A673 (cell line): Measurements from ENCODE around the gene LIG3. TPM values are rescaled to one million over a fixed set of nuclear protein-coding genes. Genes with fewer than 3 reads are reported as not detected.
A peak's percentile ranks its signal among the peaks of the same experiment; 100 is the strongest.

Experiments
- BruUV-seq: library from RNA; stranded (reverse); fragments of 400-500 nt; replicated peaks from 2 replicates; lab custom pipeline; 2021; lab: Mats Ljungman, UMichigan
- CTCF ChIA-PET: fragments of 300-600 bp; sonication (Branson Sonifier 250); formaldehyde crosslinking; loops from one replicate; lab custom pipeline; 2022; ENCODE audit warnings: antibody characterized with exemption; lab: Charles Lee
- POLR2A ChIA-PET: fragments of 300-600 bp; sonication (Branson Sonifier 250); formaldehyde crosslinking; loops from one replicate; lab custom pipeline; 2022; ENCODE audit warnings: antibody characterized with exemption; ENCODE audit not compliant: low non-redundant PET; lab: Charles Lee
- DNase-seq: peaks from one replicate; pipeline ENCODE4 v3.0.0-alpha.2; 2015; ENCODE audit warnings: low spot score
- H3K27ac ChIP-seq: fragments of 200-600 bp; sonication (generic); 2 replicates; pipeline ENCODE4 v1.5.1; 2016; ENCODE audit warnings: mixed run types, low read depth, mild to moderate bottlenecking, mixed read lengths, antibody characterized with exemption, low read length; ENCODE audit not compliant: poor library complexity, severe bottlenecking
- H3K27me3 ChIP-seq: fragments of 200-600 bp; sonication (generic); replicated peaks from 2 replicates; pipeline ENCODE4 v1.6.1; 2017; ENCODE audit warnings: mixed run types, low read depth, mild to moderate bottlenecking, mixed read lengths, antibody characterized with exemption, low read length; ENCODE audit not compliant: insufficient read depth, poor library complexity
- H3K36me3 ChIP-seq: fragments of 200-600 bp; sonication (generic); 2 replicates; pipeline ENCODE4 v1.6.1; 2016; ENCODE audit warnings: mixed run types, mild to moderate bottlenecking, mixed read lengths, antibody characterized with exemption, low read length; ENCODE audit not compliant: insufficient read depth, poor library complexity, severe bottlenecking
- H3K4me1 ChIP-seq: fragments of 200-600 bp; sonication (generic); 2 replicates; pipeline ENCODE4 v1.6.1; 2017; ENCODE audit warnings: mixed run types, mild to moderate bottlenecking, mixed read lengths, antibody characterized with exemption, low read length; ENCODE audit not compliant: insufficient read depth, poor library complexity, severe bottlenecking
- H3K4me3 ChIP-seq: fragments of 200-600 bp; sonication (generic); 2 replicates; pipeline ENCODE4 v1.5.1; 2016; ENCODE audit warnings: low read depth, mixed run types, mild to moderate bottlenecking, mixed read lengths, low read length; ENCODE audit not compliant: poor library complexity, severe bottlenecking
- H3K9me3 ChIP-seq: fragments of 200-600 bp; sonication (generic); 2 replicates; pipeline ENCODE4 v1.6.1; 2016; ENCODE audit warnings: mixed run types, low read depth, mild to moderate bottlenecking, mixed read lengths, antibody characterized with exemption, low read length; ENCODE audit not compliant: poor library complexity, severe bottlenecking
- EZH2 ChIP-seq: fragments of 200-600 bp; sonication (generic); IDR thresholded peaks from 2 replicates; pipeline ENCODE4 v1.6.1; 2017; ENCODE audit warnings: borderline replicate concordance, low read depth, mild to moderate bottlenecking, mixed read lengths, antibody characterized with exemption, low read length; ENCODE audit not compliant: poor library complexity, severe bottlenecking
- intact Hi-C: fragments of 100-400 bp; cut with micrococcal nuclease; formaldehyde crosslinking; loops from one replicate; pipeline ENCODE4 v1.10.0; 2022; ENCODE audit not compliant: unreplicated experiment
- total RNA-seq: library from RNA; stranded (reverse); gene quantifications from 2 replicates; pipeline ENCODE4 v1.2.3, GENCODE V29; 2021
- TF ChIP-seq, protein P1 (sequence below): fragments of 300-800, 200-600 bp; sonication (generic); conservative IDR thresholded peaks from 2 replicates; pipeline ENCODE4 v1.5.1; 2017; ENCODE audit warnings: low read depth, mild to moderate bottlenecking, antibody characterized with exemption, low read length, moderate library complexity, mixed read lengths

The LIG3 gene
- total RNA-seq, 1 experiment from 2014 or later: 23.0 TPM

DNA sequence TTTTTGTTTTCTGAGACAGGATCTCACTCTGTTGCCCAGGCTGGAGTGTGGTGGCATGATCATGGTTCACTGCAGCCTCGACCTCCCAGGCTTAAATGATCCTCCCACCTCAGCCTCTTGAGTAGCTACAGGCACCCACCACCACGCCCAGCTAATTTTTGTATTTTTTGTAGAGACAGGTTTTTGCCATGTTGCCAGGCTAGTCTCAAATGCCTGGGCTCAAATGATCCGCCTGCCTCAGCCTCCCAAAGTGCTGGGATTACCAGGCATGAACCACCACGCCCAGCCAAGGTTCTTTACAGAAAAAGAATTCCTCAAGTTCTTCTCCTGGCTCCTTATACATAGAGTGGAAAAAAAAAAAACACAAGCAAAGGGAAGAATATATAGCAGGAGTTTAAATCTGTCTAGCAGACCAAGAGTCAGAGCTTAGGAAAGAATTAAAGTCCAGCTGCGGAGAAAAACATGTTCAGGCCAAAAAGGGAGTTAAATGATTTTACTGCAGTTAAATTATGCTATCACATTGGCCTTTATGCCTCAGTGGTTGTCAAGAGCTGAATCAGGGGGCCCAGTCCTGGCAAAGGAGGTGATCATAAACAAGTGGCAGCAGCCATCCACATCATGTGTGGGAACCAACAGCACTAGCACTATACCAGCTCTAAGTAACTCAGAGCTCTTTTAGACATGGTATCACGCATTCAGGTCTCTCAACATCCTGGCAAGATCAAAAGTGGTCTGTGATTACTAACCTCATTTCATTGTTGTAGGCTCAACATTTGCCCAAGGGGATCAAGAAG, 39.3 kb downstream of the LIG3 start:
- ChIA-PET CTCF (no interaction called here), POLR2A (no interaction called here)

DNA sequence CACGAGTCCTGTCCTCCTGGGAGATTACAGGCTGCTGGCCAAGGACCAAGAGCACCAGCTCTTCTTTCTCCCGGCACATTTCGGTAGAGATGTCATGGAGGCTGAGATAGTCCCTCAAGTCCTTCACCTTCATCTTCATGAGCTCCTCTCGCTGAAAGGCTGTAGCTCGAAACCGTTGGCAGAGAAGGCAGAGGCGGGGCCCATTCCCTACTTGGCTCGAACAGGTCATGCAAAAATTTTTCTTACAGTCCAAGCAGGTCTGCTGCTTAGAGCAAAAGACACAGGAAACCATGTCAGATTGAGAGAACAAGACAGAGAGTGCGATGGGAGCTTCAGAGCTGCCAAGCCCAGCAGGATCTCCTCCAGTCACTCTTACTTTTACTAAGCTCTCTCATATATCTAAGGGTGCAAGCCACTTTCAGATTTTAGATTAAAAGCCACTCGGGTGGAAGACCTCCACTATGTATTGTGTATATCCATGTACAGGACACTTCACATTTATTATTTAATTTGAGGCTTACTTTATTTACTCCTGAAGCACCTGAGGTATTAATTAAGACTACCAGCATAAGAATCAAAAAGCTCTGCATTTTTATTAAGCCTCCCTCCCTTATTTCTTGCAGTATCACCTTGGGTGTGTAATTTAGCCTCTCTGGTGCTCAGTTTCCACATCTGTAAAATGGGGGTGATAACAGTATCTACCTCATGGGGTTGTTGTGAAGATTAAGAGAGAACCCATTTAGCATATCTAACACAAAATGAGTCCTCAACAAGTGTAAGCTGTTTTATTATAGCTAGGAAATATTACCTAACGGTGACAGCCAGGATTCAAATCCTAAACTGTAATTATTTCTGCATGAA, 41.4 kb downstream of the LIG3 start:
- POLR2A ChIA-PET: no interaction called here

More for the DNA sequence above, 39.3 kb downstream of the LIG3 start:
- Histone ChIP-seq H3K9me3 (no peaks in the 10 kb centered on the region), H3K27me3 (no peaks in the 10 kb centered on the region), H3K4me3 (no peak overlapping the region), H3K4me1 (no peaks in the 10 kb centered on the region), H3K27ac (no peak overlapping the region), H3K36me3 (no peaks in the 10 kb centered on the region)
- DNase-seq: no peak
- intact Hi-C loops: no loop called here
- TF ChIP-seq, protein P1, sequence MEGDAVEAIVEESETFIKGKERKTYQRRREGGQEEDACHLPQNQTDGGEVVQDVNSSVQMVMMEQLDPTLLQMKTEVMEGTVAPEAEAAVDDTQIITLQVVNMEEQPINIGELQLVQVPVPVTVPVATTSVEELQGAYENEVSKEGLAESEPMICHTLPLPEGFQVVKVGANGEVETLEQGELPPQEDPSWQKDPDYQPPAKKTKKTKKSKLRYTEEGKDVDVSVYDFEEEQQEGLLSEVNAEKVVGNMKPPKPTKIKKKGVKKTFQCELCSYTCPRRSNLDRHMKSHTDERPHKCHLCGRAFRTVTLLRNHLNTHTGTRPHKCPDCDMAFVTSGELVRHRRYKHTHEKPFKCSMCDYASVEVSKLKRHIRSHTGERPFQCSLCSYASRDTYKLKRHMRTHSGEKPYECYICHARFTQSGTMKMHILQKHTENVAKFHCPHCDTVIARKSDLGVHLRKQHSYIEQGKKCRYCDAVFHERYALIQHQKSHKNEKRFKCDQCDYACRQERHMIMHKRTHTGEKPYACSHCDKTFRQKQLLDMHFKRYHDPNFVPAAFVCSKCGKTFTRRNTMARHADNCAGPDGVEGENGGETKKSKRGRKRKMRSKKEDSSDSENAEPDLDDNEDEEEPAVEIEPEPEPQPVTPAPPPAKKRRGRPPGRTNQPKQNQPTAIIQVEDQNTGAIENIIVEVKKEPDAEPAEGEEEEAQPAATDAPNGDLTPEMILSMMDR: no peak
- BruUV-seq: no TSS peak

DNA sequence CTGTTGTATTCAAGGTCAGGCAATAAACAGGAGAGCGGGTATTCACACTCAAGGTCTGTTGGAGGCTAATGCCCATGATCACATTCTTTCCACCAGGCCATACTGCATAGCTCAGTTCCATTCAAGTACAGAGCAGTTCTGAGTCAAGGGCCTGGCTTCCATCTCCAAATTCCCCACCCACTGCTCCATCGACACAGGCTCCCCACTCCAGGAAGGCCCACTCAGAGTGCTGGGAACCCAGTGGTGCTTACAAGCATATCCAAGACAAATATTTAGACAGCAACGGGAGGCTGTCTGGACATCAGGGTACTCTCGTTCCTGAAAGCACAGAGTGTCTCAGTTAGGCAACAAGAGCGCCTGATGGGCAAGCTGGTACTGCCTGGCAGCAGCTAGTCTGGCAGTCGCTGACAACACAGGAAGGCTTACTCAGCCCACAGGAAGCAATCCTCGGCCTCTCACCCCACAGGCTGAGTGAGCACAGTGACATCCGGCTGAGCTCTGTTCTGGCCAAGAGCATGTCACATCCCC, 42.3 kb downstream of the LIG3 start:
- BruUV-seq: no TSS peak
- Histone ChIP-seq H3K27ac (no peak overlapping the region), H3K4me3 (no peak overlapping the region)

More for the DNA sequence above, 41.4 kb downstream of the LIG3 start:
- H3K27me3 ChIP-seq: no peaks in the 10 kb centered on the region
- no peaks in the 10 kb centered on the region for H3K36me3 ChIP-seq
- TF ChIP-seq EZH2: no peak
- TF ChIP-seq, protein P1: no peak
- no peaks in the 10 kb centered on the region for H3K4me1 ChIP-seq
- H3K4me3 ChIP-seq: no peak overlapping the region
- no peak for DNase-seq
- no peak overlapping the region for H3K27ac ChIP-seq
- no peaks in the 10 kb centered on the region for H3K9me3 ChIP-seq
- CTCF ChIA-PET: no interaction called here
- BruUV-seq: no TSS peak
- intact Hi-C loops: no loop called here

More for the DNA sequence above, 42.3 kb downstream of the LIG3 start:
- ChIA-PET POLR2A (no interaction called here), CTCF (no interaction called here)
- DNase-seq: peak; percentile 35
- Histone ChIP-seq H3K4me1 (no peaks in the 10 kb centered on the region), H3K9me3 (no peaks in the 10 kb centered on the region), H3K36me3 (no peaks in the 10 kb centered on the region), H3K27me3 (no peaks in the 10 kb centered on the region)
- TF ChIP-seq EZH2: no peak
- TF ChIP-seq, protein P1: no peak
- intact Hi-C loops: no loop called here
